HEK293 (cell line): ENCODE measurements around the gene ANXA2.

Source experiments
- BCL11B ChIP-seq: fragments of 450-650 bp; formaldehyde crosslinking; IDR thresholded peaks from 2 replicates; pipeline ENCODE4 v1.5.1; 2016; ENCODE audit warnings: low read depth, missing biosample characterization, missing genetic modification characterization
- FEZF1 ChIP-seq: fragments of 450-650 bp; formaldehyde crosslinking; IDR thresholded peaks from 2 replicates; pipeline ENCODE4 v1.5.1; 2016; ENCODE audit warnings: missing biosample characterization, missing genetic modification characterization
- REST ChIP-seq: fragments of 450-650 bp; formaldehyde crosslinking; IDR thresholded peaks from 2 replicates; pipeline ENCODE4 v1.5.1; 2016; ENCODE audit warnings: missing biosample characterization, missing genetic modification characterization
- SETDB1 ChIP-seq: IDR thresholded peaks from one replicate; pipeline ENCODE4 v1.6.1; 2017; ENCODE audit warnings: mild to moderate bottlenecking, low read length, moderate library complexity, mixed read lengths; ENCODE audit not compliant: insufficient read length
- SP2 ChIP-seq: fragments of 450-650 bp; formaldehyde crosslinking; IDR thresholded peaks from 2 replicates; pipeline ENCODE4 v1.5.1; 2016; ENCODE audit warnings: missing biosample characterization, missing genetic modification characterization
- TCF7L2 ChIP-seq: IDR thresholded peaks from 2 replicates; pipeline ENCODE4 v1.6.1; 2011; ENCODE audit warnings: low read depth, mild to moderate bottlenecking, inconsistent platforms, low read length, moderate library complexity, borderline replicate concordance
- ZBTB7A ChIP-seq: fragments of 450-650 bp; formaldehyde crosslinking; IDR thresholded peaks from 2 replicates; pipeline ENCODE4 v1.5.1; 2016; ENCODE audit warnings: low read depth, missing biosample characterization, missing genetic modification characterization
- ZNF138 ChIP-seq: fragments of 450-650 bp; formaldehyde crosslinking; IDR thresholded peaks from 2 replicates; pipeline ENCODE4 v1.5.1; 2016; ENCODE audit warnings: missing biosample characterization, missing genetic modification characterization, borderline replicate concordance
- ZNF174 ChIP-seq: fragments of 450-650 bp; formaldehyde crosslinking; IDR thresholded peaks from 2 replicates; pipeline ENCODE4 v1.5.0; 2017; ENCODE audit warnings: missing biosample characterization, mild to moderate bottlenecking, missing genetic modification characterization
- ZNF274 ChIP-seq, 2 experiments: fragments of 200-500 bp in 1 of 2; fragments of 450-650 bp in 1 of 2; sonication (Bioruptor generic) in 1 of 2; formaldehyde crosslinking in 1 of 2; IDR thresholded peaks; 2 replicates each; pipeline versions ENCODE4 v1.5.1 to v1.6.1; 2014 to 2016; ENCODE audit warnings: borderline replicate concordance in 1 of 2, inconsistent platforms in 1 of 2, low read length in 1 of 2, missing biosample characterization in 1 of 2, missing genetic modification characterization in 1 of 2
- ZNF280D ChIP-seq: fragments of 450-650 bp; formaldehyde crosslinking; IDR thresholded peaks from 2 replicates; pipeline ENCODE4 v1.5.1; 2016; ENCODE audit warnings: missing biosample characterization, missing genetic modification characterization
- ZNF404 ChIP-seq: fragments of 450-650 bp; formaldehyde crosslinking; IDR thresholded peaks from 2 replicates; pipeline ENCODE4 v1.5.1; 2017; ENCODE audit warnings: missing biosample characterization, missing genetic modification characterization
- ZNF596 ChIP-seq: fragments of 450-650 bp; IDR thresholded peaks from 2 replicates; pipeline ENCODE4 v1.5.0; 2018; ENCODE audit warnings: missing biosample characterization, mild to moderate bottlenecking, missing genetic modification characterization, moderate library complexity

- TF ChIP-seq ZNF404 (tag by site-specific recombination) (no peak), ZNF274 (IDR thresholded peaks at IDR 0.05; ENCODE audit: low read length) (no peak), ZNF274 (tag by site-specific recombination; IDR thresholded peaks at IDR 0.05; ENCODE audit: borderline replicate concordance) (no peak), SP2 (no peak), ZNF174 (tag by site-specific recombination) (no peak), ZNF280D (tag by site-specific recombination) (no peak), FEZF1 (no peak), ZNF138 (tag by site-specific recombination) (no peak), TCF7L2 (no peak), ZBTB7A (tag by site-specific recombination) (no peak), SETDB1 (no peak), ZNF596 (tag by site-specific recombination) (no peak), REST (tag by site-specific recombination) (no peak), BCL11B (tag by site-specific recombination) (no peak)
Measured at GRCh38 chr15:60363087-60363549, 34.7 kb downstream of the ANXA2 start.
